ENCODE data around the gene BEAN1.

- TF ChIP-seq CTCF (IDR thresholded peaks at IDR 0.05) (no peak), POLR2A (IDR thresholded peaks at IDR 0.05) (no peak)
Measured at GRCh38 chr16:66471716-66472393, 44.8 kb downstream of the BEAN1 start.

All from esophagus squamous epithelium (tissue), 4 donors.